WI38 (cell line): Measurements from ENCODE around the gene C1orf159.
"Not testable (repeated sequence)": the region's sequence is repeated elsewhere in the genome, so short reads cannot be mapped to it uniquely, and the experiment has no call there.

Experiments used
- H3K4me3 ChIP-seq: 2 replicates; pipeline ENCODE4 v1.5.1; 2011; ENCODE audit warnings: low read depth, mild to moderate bottlenecking, control low read depth, low read length
- TF ChIP-seq, protein P1 (sequence below): IDR thresholded peaks from 2 replicates; pipeline ENCODE4 v1.5.1; 2012; ENCODE audit warnings: low read depth, mild to moderate bottlenecking, control low read depth, low read length

C1orf159 gene

DNA sequence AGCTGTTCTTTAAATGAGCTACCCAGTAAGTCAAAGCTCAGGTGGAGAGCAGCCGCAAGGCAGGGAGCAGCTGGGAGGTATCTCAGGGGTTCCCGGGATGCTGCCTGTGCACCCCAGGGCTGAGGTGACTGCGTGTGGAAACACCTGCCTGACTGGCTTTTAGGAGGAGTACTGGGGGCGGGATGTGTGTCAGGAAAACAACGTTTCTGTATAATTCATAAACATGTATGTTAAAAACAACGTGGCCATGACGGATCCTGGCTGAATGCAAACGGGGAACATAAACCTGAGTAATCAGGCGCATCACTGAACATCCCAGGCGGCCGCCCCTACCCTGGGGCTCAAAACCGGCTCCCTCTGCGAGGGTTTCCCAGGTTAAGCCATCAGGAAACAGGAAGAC lies 1.5 kb downstream of the C1orf159 start:
- TF ChIP-seq, protein P1, sequence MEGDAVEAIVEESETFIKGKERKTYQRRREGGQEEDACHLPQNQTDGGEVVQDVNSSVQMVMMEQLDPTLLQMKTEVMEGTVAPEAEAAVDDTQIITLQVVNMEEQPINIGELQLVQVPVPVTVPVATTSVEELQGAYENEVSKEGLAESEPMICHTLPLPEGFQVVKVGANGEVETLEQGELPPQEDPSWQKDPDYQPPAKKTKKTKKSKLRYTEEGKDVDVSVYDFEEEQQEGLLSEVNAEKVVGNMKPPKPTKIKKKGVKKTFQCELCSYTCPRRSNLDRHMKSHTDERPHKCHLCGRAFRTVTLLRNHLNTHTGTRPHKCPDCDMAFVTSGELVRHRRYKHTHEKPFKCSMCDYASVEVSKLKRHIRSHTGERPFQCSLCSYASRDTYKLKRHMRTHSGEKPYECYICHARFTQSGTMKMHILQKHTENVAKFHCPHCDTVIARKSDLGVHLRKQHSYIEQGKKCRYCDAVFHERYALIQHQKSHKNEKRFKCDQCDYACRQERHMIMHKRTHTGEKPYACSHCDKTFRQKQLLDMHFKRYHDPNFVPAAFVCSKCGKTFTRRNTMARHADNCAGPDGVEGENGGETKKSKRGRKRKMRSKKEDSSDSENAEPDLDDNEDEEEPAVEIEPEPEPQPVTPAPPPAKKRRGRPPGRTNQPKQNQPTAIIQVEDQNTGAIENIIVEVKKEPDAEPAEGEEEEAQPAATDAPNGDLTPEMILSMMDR, result no peak
- no peak overlapping the region for H3K4me3 ChIP-seq

DNA sequence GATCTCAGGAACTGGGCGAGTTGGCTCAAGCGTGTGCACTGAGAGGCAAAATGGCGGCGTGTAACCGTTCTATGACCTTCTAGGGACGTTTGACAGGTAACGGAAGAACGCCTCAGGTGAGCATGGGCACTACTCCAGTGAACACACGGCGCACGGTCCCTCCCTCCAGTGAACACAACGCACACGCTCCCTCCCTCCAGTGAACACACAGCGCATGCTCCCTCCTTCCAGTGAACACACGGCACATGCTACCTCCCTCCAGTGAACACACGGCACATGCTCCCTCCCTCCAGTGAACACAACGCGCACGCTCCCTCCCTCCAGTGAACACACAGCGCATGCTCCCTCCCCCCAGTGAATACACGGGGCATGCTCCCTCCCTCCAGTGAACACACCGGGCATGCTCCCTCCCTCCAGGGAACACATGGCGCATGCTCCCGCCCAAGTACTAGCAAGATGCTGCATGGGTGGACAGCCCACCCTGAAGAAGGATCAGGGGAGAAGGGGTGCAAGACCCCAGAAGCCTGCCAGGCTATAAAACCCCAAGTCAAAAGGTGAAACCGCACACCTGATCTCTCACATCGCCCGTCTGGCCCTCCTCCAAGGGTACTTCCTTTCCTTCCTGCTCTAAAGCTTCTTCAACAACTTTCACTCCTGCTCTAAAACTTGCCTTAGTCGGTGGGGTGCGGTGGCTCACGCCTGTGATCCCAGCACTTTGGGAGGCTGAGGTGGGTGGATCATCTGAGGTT lies 3.5 kb downstream of the C1orf159 start:
- TF ChIP-seq, protein P1, result no peak
- no peak overlapping the region for H3K4me3 ChIP-seq

GRCh38 chr1:1111516-1112236 lies 4.2 kb downstream of the C1orf159 start:
- TF ChIP-seq, protein P1, result no peak
- H3K4me3 ChIP-seq, result no peak overlapping the region

GRCh38 chr1:1110561-1110971 lies 5.3 kb downstream of the C1orf159 start:
- no peak overlapping the region for H3K4me3 ChIP-seq
- TF ChIP-seq, protein P1, result no peak

DNA sequence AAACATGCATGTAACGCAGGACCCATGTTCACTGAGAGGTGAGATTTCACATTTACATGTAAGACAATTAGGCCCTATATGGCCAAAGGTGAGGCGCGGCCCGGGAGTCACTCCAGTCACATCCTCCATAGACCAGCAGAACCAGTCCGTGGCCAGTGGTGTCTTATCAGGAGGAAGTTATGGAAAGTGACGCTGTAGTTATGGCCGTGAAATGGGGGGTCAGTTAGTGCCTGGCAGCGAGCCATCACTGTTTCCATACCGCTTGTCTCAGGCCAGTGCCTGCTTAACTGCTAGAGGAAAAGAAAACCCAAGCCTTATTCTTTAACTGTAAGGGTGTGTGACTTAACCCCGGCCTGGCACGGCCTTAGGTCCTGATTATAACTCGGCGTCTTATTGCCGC lies 6.1 kb downstream of the C1orf159 start:
- H3K4me3 ChIP-seq, result no peak overlapping the region
- TF ChIP-seq, protein P1, result no peak

DNA sequence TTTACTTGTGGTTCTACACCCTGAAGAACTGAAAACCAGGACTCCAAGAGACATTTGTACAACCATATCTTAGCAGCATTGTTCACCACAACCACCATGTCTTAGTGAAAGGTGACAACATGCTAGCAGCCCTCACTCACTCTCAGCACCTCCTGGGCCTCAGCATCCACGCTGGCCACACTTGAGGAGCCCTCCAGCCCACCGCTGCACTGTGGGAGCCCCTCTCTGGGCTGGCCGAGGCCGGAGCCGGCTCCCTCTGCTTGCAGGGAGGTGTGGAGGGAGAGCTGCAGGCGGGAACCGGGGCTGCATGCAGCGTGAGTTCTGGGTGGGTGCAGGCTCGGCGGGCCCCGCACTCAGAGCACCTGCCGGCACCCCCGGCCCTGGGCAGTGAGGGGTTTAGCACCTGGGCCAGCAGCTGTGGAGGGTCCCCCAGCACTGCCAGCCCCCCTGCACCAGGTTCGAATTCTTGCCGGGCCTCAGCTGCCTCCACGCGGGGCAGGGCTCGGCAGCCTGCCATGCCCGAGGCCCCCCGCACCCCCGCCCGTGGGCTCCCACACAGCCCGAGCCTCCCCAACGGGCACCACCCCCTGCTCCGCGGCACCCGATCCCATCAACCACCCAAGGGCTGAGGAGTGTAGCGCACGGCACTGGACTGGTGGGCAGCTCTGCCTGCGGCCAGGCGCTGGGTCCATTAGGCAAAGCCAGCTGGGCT lies 9.2 kb downstream of the C1orf159 start:
- H3K4me3 ChIP-seq, result no peak overlapping the region
- TF ChIP-seq, protein P1, result no peak

- H3K4me3 ChIP-seq, result not testable (repeated sequence)
Measured at GRCh38 chr1:1104152-1104551, 11.7 kb downstream of the C1orf159 start.
